NCI-H446 (cell line): ENCODE results near the gene TBXAS1.
"Not testable (repeated sequence)": the region's sequence is repeated elsewhere in the genome, so short reads cannot be mapped to it uniquely, and the experiment has no call there.

Experiments
- DNase-seq, 2 experiments: peaks; one replicate each; lab custom pipeline; 2025; lab: John Stamatoyannopoulos, UW

Gene TBXAS1

GRCh38 chr7:139827042-139827441 is 2.0 kb upstream of the TBXAS1 start:
- no peak for DNase-seq

GRCh38 chr7:139828446-139828845 is 618 bp upstream of the TBXAS1 start:
- DNase-seq = no peak

- DNase-seq = no peak
Measured at GRCh38 chr7:139829775-139830117, 682 bp downstream of the TBXAS1 start.

GRCh38 chr7:139830292-139830691 is 1.2 kb downstream of the TBXAS1 start:
- DNase-seq = no peak

- no peak for DNase-seq
Measured at GRCh38 chr7:139830782-139831501, 1.9 kb downstream of the TBXAS1 start.

GRCh38 chr7:139835848-139836247 is 6.8 kb downstream of the TBXAS1 start:
- not testable (repeated sequence) for DNase-seq

GRCh38 chr7:139837291-139837690 is 8.2 kb downstream of the TBXAS1 start:
- DNase-seq = not testable (repeated sequence)

- no peak for DNase-seq
Measured at GRCh38 chr7:139838276-139838675, 9.2 kb downstream of the TBXAS1 start.

GRCh38 chr7:139838876-139839275 is 9.8 kb downstream of the TBXAS1 start:
- DNase-seq = no peak

- no peak for DNase-seq
Measured at GRCh38 chr7:139840776-139841175, 11.7 kb downstream of the TBXAS1 start.

GRCh38 chr7:139842401-139843210 is 13.5 kb downstream of the TBXAS1 start:
- DNase-seq = no peak

GRCh38 chr7:139843211-139843537 is 14.1 kb downstream of the TBXAS1 start:
- not testable (repeated sequence) for DNase-seq

GRCh38 chr7:139844779-139845442 is 15.8 kb downstream of the TBXAS1 start:
- DNase-seq = no peak

GRCh38 chr7:139845443-139845805 is 16.4 kb downstream of the TBXAS1 start:
- DNase-seq = no peak

- no peak for DNase-seq
Measured at GRCh38 chr7:139846297-139846696, 17.2 kb downstream of the TBXAS1 start.

- no peak for DNase-seq
Measured at GRCh38 chr7:139848274-139848673, 19.2 kb downstream of the TBXAS1 start.

GRCh38 chr7:139850906-139851305 is 21.8 kb downstream of the TBXAS1 start:
- DNase-seq = no peak

GRCh38 chr7:139851770-139852481 is 22.9 kb downstream of the TBXAS1 start:
- DNase-seq = no peak

GRCh38 chr7:139852482-139852845 is 23.4 kb downstream of the TBXAS1 start:
- DNase-seq = no peak

GRCh38 chr7:139853506-139854123 is 24.6 kb downstream of the TBXAS1 start:
- no peak for DNase-seq

- DNase-seq = no peak
Measured at GRCh38 chr7:139854124-139854511, 25.1 kb downstream of the TBXAS1 start.
